ENCODE results near the gene PLEKHM2. TPM values are rescaled to one million over a fixed set of nuclear protein-coding genes. Genes with fewer than 3 reads are reported as not detected.

Gene PLEKHM2
- total RNA-seq, 2 donors from 2014 or later = 32.7 to 37.2 TPM

DNA sequence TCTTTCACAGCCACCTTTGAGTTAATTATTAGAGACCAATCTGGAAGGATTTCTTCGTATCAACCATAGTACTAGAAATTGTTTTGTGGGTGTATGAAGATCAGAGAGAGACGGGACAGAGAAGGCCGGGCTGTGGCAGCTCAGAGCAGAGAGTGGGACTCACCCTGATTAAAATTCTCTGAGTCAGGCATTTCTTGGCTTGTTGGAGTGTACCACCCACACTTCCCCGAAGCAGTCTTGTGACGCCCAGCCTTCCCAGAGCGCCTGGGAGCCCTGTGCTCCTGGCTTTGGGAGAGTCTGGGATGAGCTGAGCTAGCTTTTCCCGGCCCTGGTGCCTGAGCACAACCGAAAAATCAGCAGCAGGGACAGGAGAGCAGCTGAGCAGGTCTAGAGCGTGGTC, 19.4 kb downstream of the PLEKHM2 start:
- peak overlapping the region in 1 of 2 donors; percentile 30 for H3K9ac ChIP-seq (ENCODE audit: low read depth in 2 of 2, low read length in 2 of 2)
- H3K27ac ChIP-seq = peak overlapping the region; percentile 81
- H3K9me3 ChIP-seq = no peaks in the 10 kb centered on the region
- peaks cover 6% of the 10 kb centered on the region for H3K4me1 ChIP-seq
- TF ChIP-seq, protein P1, sequence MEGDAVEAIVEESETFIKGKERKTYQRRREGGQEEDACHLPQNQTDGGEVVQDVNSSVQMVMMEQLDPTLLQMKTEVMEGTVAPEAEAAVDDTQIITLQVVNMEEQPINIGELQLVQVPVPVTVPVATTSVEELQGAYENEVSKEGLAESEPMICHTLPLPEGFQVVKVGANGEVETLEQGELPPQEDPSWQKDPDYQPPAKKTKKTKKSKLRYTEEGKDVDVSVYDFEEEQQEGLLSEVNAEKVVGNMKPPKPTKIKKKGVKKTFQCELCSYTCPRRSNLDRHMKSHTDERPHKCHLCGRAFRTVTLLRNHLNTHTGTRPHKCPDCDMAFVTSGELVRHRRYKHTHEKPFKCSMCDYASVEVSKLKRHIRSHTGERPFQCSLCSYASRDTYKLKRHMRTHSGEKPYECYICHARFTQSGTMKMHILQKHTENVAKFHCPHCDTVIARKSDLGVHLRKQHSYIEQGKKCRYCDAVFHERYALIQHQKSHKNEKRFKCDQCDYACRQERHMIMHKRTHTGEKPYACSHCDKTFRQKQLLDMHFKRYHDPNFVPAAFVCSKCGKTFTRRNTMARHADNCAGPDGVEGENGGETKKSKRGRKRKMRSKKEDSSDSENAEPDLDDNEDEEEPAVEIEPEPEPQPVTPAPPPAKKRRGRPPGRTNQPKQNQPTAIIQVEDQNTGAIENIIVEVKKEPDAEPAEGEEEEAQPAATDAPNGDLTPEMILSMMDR (IDR thresholded peaks at IDR 0.05) = no peak
- intact Hi-C loops (cut with DNase I) = no loop called here
- H3K27me3 ChIP-seq = no peaks in the 10 kb centered on the region
- DNase-seq = peak; percentile 57
- H3K36me3 ChIP-seq = no peaks in the 10 kb centered on the region
- H3K4me3 ChIP-seq = no peak overlapping the region

DNA sequence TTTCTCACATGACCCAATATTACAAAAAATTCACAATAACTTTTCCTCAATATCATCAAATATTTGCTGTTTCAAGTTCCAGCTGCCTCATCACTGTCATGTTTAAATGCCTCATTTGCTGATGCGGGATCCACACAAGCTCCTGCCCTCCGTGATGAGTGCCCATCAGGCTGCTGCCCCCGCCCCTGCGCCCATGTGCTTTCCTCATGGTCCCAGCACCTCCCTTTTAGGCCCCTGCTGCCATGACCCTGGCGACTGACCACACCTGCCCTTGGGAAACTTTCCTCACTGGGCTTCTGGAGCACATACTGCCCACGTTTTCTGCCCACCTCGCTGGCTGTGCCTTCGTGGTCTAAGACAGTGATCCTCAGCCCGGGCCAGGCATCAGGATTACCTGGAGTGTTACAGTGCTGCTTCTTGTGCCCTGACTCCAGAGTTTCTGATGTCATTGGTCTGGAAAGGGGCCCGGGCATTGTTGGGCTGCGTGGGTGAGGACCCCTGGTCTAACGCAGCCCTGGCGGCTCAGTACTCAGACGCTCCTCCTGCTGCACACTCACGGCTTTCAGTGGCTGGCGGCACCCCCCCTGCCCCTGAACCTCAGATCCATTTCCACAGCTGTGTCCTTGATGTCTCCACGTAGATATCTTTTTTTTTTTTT, 20.5 kb downstream of the PLEKHM2 start:
- no peak for DNase-seq
- TF ChIP-seq, protein P1 (IDR thresholded peaks at IDR 0.05) = no peak
- peaks cover 6% of the 10 kb centered on the region for H3K4me1 ChIP-seq
- no peaks in the 10 kb centered on the region for H3K36me3 ChIP-seq
- intact Hi-C loops (cut with DNase I) = no loop called here
- H3K27me3 ChIP-seq = no peaks in the 10 kb centered on the region
- H3K4me3 ChIP-seq = no peak overlapping the region
- no peaks in the 10 kb centered on the region for H3K9me3 ChIP-seq
- no peak overlapping the region for H3K27ac ChIP-seq
- H3K9ac ChIP-seq (ENCODE audit: low read depth in 2 of 2, low read length in 2 of 2) = no peak overlapping the region

DNA sequence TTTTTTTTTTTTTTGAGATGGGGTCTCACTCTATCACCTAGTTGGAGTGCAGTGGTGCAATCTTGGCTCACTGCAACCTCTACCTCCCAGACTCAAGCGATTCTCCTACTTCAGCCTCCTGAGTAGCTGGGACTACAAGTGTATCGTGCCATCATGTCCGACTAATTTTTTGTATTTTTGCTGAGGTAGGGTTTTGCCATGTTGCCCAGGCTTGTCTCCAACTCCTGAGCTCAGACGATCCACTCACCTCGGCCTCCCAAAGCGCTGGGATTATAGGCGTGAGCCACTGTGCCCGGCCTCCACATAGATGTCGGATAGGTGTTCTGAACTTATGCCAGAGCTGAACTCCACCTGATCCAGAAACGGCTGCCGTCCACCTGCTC, 21.1 kb downstream of the PLEKHM2 start:
- intact Hi-C loops (cut with DNase I) = no loop called here
- TF ChIP-seq, protein P1 (IDR thresholded peaks at IDR 0.05) = no peak
- Histone ChIP-seq H3K27me3 (no peaks in the 10 kb centered on the region), H3K4me1 (peaks cover 6% of the 10 kb centered on the region), H3K36me3 (no peaks in the 10 kb centered on the region), H3K4me3 (no peak overlapping the region), H3K27ac (no peak overlapping the region), H3K9ac (ENCODE audit: low read depth in 2 of 2, low read length in 2 of 2) (no peak overlapping the region), H3K9me3 (no peaks in the 10 kb centered on the region)
- no peak for DNase-seq

DNA sequence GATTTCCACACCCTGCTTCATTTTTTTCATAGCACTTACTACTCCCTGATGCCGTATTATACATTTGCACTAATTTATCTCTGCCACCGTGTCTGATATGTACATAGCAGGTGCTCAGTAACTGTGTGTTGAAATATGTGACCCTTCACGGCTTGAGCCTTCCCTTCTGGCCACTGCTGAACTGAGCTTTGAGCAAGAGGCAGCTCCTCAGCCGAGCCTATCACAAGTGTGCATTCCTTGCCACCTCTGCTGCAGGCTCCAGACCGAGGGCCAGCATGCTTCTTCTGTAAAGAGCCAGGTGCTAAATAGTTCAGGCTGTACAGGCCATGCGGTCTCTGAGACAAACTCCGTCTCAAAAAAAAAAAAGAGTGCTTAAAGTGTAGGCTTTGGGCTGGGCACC, 22.6 kb downstream of the PLEKHM2 start:
- no peaks in the 10 kb centered on the region for H3K36me3 ChIP-seq
- TF ChIP-seq, protein P1 (IDR thresholded peaks at IDR 0.05) = no peak
- no peak overlapping the region for H3K4me3 ChIP-seq
- H3K9ac ChIP-seq (ENCODE audit: low read depth in 2 of 2, low read length in 2 of 2) = no peak overlapping the region
- H3K27ac ChIP-seq = no peak overlapping the region
- DNase-seq = no peak
- no peaks in the 10 kb centered on the region for H3K27me3 ChIP-seq
- peaks cover 6% of the 10 kb centered on the region for H3K4me1 ChIP-seq
- H3K9me3 ChIP-seq = no peaks in the 10 kb centered on the region
- intact Hi-C loops (cut with DNase I) = no loop called here

DNA sequence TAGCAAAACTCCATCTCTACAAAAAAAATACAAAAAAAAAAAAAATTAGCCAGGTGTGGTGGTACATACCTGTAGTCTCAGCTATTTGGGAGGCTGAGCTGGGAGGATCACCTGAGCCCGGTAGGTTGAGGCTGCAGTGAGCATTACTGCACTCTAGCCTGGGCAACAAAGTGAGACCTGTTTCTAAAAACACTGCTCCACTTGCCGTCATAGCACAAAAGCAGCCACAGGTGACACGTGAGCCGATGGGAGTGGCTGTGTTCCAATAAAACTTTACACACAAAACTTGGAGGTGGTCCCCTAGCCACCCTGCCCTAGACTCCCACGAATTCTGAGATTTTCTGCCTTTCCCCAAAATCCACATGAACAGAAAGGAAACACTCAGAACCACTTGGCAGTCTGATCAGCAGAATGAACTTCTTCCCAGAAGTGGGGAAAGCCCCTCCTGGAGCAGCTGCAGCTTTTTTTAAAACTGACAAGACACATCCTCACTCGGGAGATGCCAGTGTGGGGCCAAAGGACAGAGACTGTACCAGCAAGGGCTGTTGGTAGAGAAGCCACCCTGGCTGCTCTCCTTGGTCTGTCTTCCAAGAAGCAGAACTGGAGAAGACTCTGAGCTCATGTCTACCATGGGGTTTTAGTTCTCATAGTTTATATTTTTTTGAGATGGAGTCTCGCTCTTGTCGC, 23.3 kb downstream of the PLEKHM2 start:
- Histone ChIP-seq H3K9me3 (no peaks in the 10 kb centered on the region), H3K9ac (ENCODE audit: low read depth in 2 of 2, low read length in 2 of 2) (no peak overlapping the region), H3K27me3 (no peaks in the 10 kb centered on the region), H3K36me3 (no peaks in the 10 kb centered on the region), H3K27ac (no peak overlapping the region), H3K4me3 (no peak overlapping the region), H3K4me1 (peaks cover 6% of the 10 kb centered on the region)
- intact Hi-C loops (cut with DNase I) = no loop called here
- TF ChIP-seq, protein P1 (IDR thresholded peaks at IDR 0.05) = no peak
- no peak for DNase-seq

Measured in colonic mucosa (tissue), 4 donors.